ENCODE results near the gene IL11. TPM values are rescaled to one million over a fixed set of nuclear protein-coding genes. Genes with fewer than 3 reads are reported as not detected.

Gene IL11
- total RNA-seq (0.66 and 1.0 TPM in 2 replicates), polyA plus RNA-seq (1.2 and 1.3 TPM in 2 replicates), polyA minus RNA-seq (ENCODE audit: low replicate concordance) (0.96 and 1.1 TPM in 2 replicates)
- polyA plus RNA-seq (2012): 1.9 and 2.2 TPM in 2 replicates

DNA sequence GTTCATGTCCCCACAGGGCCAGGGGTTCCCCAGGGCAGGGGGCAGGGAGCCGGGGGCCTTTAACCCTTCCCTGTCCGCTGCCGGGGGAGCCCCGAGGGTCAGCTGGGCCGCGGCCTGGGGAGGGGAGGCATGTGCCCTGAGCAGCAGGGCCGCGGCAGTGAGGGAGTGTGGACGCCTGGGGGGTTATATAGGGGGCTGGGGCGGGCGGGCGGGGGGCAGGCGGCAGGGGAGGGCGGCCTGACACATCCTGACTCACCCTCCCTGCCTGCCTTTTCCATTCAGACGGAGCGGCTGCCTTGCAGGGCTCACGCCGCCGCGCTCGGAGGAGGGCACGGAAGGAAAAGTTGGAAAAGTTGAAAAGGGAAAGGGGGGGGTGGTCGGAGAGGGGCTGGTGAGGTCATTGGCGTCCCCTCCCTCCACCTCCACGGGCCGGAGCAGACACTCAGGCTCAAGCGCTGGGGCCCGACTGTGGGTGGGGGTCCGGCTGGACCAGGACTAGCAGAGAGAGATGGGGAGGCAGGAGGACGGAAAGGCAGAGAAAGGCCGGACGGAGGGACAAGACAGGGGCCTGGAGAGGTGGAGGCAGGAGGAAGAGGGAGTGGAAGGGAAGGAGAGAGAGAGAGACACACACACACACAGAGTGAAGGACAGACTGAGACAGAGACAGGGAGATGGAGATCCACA lies at the start of gene IL11:
Gene IL11 (minus strand): TSS at position 159 of the 684 bp plus-strand sequence. CDS start 153 bp downstream, at position 6.
- peak within 1 kb of the TSS; percentile 67 for H2AFZ ChIP-seq (ENCODE audit: low read length)
- H3K79me2 ChIP-seq (ENCODE audit: control insufficient read depth, insufficient read depth, low read length): no peaks in the 10 kb centered on the region
- no peaks in the 10 kb centered on the region for H3K9me3 ChIP-seq (ENCODE audit: control insufficient read depth, insufficient read depth, low read depth, low read length)
- H3K27ac ChIP-seq (ENCODE audit: insufficient read depth, low read length): peak within 1 kb of the TSS; percentile 71
- peaks cover 9% of the 10 kb centered on the region for H3K4me1 ChIP-seq (ENCODE audit: control insufficient read depth, extremely low read depth, insufficient read depth, low read length)
- no peaks in the 10 kb centered on the region for H3K27me3 ChIP-seq (ENCODE audit: control insufficient read depth, insufficient read depth, low read length)
- no peaks in the 10 kb centered on the region for H4K20me1 ChIP-seq (ENCODE audit: control insufficient read depth, extremely low read depth, insufficient read depth, low read length)
- DNase-seq (ENCODE audit: low read depth in 2 of 2): peak in 1 of 2 donors; percentile 73
- TF ChIP-seq EZH2 (IDR thresholded peaks at IDR 0.05; ENCODE audit: low read length, missing control alignments): no peak
- no peak for TF ChIP-seq CTCF (conservative IDR thresholded peaks at IDR 0.05 in 1 of 2, IDR thresholded peaks at IDR 0.05 in 1 of 2; ENCODE audit: low read depth in 1 of 2, low read length in 2 of 2)
- H3K36me3 ChIP-seq (ENCODE audit: control insufficient read depth, insufficient read depth, low read length): no peaks in the 10 kb centered on the region
- H3K4me3 ChIP-seq (replicated peaks in 1 of 4; ENCODE audit: control extremely low read depth in 1 of 4, insufficient read depth in 1 of 4, low read depth in 3 of 4, low read length in 4 of 4): peak within 1 kb of the TSS; percentile 52 to 69 (median 62)
- peak within 1 kb of the TSS; percentile 93 for H3K4me2 ChIP-seq (ENCODE audit: extremely low read depth, insufficient read depth, low read length)
- peak within 1 kb of the TSS; percentile 66 for H3K9ac ChIP-seq (ENCODE audit: insufficient read depth, low read length)

DNA sequence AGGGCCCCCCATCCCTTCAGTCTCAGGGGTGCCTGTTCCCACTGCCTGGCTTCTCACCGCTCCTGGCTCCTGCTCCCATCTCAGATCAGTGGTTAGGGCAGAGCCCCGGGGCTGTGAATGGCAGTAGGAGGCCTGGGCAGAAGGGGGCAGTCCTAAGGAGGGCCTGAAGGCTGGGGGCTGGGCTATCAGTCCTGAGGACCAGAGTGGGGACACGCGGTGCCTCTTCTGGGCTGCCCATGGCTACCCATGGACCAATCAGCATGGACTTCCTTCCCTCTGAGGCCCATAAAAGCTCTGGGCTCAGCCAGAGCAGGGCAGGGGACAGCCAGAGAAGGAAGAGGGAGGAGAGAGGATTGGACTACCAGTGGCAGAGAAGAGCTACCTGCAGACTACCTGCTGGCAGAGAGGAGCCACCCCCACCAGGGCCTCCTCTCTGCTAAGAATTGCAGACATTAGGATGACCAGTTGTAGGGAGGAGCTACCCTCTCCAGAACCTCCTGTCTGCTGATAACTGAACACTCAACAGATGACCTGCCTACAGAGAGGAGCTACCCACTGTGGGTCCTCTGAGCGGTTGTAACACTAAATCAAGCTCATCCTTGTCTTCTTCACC lies 49.5 kb upstream of the IL11 start:
- Histone ChIP-seq H2AFZ (ENCODE audit: low read length) (no peak overlapping the region), H3K4me2 (ENCODE audit: extremely low read depth, insufficient read depth, low read length) (no peak overlapping the region), H4K20me1 (ENCODE audit: control insufficient read depth, extremely low read depth, insufficient read depth, low read length) (no peaks in the 10 kb centered on the region), H3K27me3 (ENCODE audit: control insufficient read depth, insufficient read depth, low read length) (peaks cover 3% of the 10 kb centered on the region), H3K4me1 (ENCODE audit: control insufficient read depth, extremely low read depth, insufficient read depth, low read length) (no peaks in the 10 kb centered on the region), H3K9me3 (ENCODE audit: control insufficient read depth, insufficient read depth, low read depth, low read length) (no peaks in the 10 kb centered on the region), H3K79me2 (ENCODE audit: control insufficient read depth, insufficient read depth, low read length) (no peaks in the 10 kb centered on the region), H3K36me3 (ENCODE audit: control insufficient read depth, insufficient read depth, low read length) (no peaks in the 10 kb centered on the region), H3K27ac (ENCODE audit: insufficient read depth, low read length) (no peak overlapping the region), H3K4me3 (replicated peaks in 1 of 4; ENCODE audit: control extremely low read depth in 1 of 4, insufficient read depth in 1 of 4, low read depth in 3 of 4, low read length in 4 of 4) (no peak overlapping the region), H3K9ac (ENCODE audit: insufficient read depth, low read length) (no peak overlapping the region)
- no peak for DNase-seq (ENCODE audit: low read depth in 2 of 2)
- no peak for TF ChIP-seq EZH2 (IDR thresholded peaks at IDR 0.05; ENCODE audit: low read length, missing control alignments)
- no peak for TF ChIP-seq CTCF (conservative IDR thresholded peaks at IDR 0.05 in 1 of 2, IDR thresholded peaks at IDR 0.05 in 1 of 2; ENCODE audit: low read depth in 1 of 2, low read length in 2 of 2)

DNA sequence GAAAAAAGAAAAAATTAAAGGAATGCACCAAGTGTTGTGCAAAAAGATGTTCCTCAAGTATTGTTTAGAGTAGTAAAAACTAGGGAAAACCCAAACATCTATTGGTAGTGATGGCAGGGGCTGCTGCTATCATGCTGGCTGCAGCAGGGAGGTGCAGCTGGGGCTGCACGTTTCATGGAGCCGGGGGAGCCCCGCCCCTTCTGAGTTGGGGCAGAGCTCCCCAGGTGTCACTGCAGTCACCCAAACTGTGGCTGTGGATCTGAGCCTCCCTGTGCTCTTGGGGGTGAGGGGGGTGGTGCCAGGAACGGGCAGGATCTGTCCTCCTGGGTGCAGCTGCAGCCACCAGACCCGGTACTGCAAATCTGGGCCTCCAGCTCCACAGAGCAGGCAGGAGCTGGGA lies 48.8 kb upstream of the IL11 start:
- Histone ChIP-seq H4K20me1 (ENCODE audit: control insufficient read depth, extremely low read depth, insufficient read depth, low read length) (no peaks in the 10 kb centered on the region), H3K27me3 (ENCODE audit: control insufficient read depth, insufficient read depth, low read length) (no peaks in the 10 kb centered on the region), H3K36me3 (ENCODE audit: control insufficient read depth, insufficient read depth, low read length) (no peaks in the 10 kb centered on the region), H3K27ac (ENCODE audit: insufficient read depth, low read length) (no peak overlapping the region), H3K4me1 (ENCODE audit: control insufficient read depth, extremely low read depth, insufficient read depth, low read length) (no peaks in the 10 kb centered on the region), H3K9me3 (ENCODE audit: control insufficient read depth, insufficient read depth, low read depth, low read length) (no peaks in the 10 kb centered on the region), H3K9ac (ENCODE audit: insufficient read depth, low read length) (no peak overlapping the region), H3K4me2 (ENCODE audit: extremely low read depth, insufficient read depth, low read length) (no peak overlapping the region), H2AFZ (ENCODE audit: low read length) (no peak overlapping the region), H3K4me3 (replicated peaks in 1 of 4; ENCODE audit: control extremely low read depth in 1 of 4, insufficient read depth in 1 of 4, low read depth in 3 of 4, low read length in 4 of 4) (no peak overlapping the region), H3K79me2 (ENCODE audit: control insufficient read depth, insufficient read depth, low read length) (no peaks in the 10 kb centered on the region)
- no peak for DNase-seq (ENCODE audit: low read depth in 2 of 2)
- no peak for TF ChIP-seq EZH2 (IDR thresholded peaks at IDR 0.05; ENCODE audit: low read length, missing control alignments)
- TF ChIP-seq CTCF (conservative IDR thresholded peaks at IDR 0.05 in 1 of 2, IDR thresholded peaks at IDR 0.05 in 1 of 2; ENCODE audit: low read depth in 1 of 2, low read length in 2 of 2): no peak

Data from fibroblast of lung (primary cell).